PC-3 (cell line): ENCODE data around the gene FES.

ENCODE experiments used
- CTCF ChIP-seq: fragments of 300-600 bp; sonication (generic); conservative IDR thresholded peaks from 2 replicates; pipeline ENCODE4 v1.5.1; 2017; ENCODE audit warnings: antibody characterized with exemption, low read depth, mild to moderate bottlenecking, low read length
- EZH2 ChIP-seq: fragments of 300-600 bp; sonication (generic); IDR thresholded peaks from one replicate; pipeline ENCODE4 v1.6.1; 2017; ENCODE audit warnings: antibody characterized with exemption, mild to moderate bottlenecking, low read length; ENCODE audit not compliant: unreplicated experiment

- no peak for TF ChIP-seq EZH2
- no peak for TF ChIP-seq CTCF
Observed at GRCh38 chr15:90857337-90857736, 27.0 kb upstream of the FES start.
